GM10248 (cell line): ENCODE data around the gene LRRC45.

Source experiments
- CTCF ChIA-PET: fragments of 300-600 bp; sonication (Branson Sonifier 250); formaldehyde crosslinking; extraction: SDS; loops from one replicate; lab custom pipeline; 2021; ENCODE audit warnings: antibody characterized with exemption; lab: Yijun Ruan, JAX
- POLR2A ChIA-PET: fragments of 350-650 bp; sonication (Branson Sonifier 250); formaldehyde crosslinking; extraction: SDS; loops from one replicate; lab custom pipeline; 2020; ENCODE audit warnings: antibody characterized with exemption; lab: Yijun Ruan, JAX
- DNase-seq: peaks from one replicate; pipeline ENCODE4 v3.0.0; 2012; ENCODE audit errors: extremely low spot score
- CTCF ChIP-seq: IDR thresholded peaks from 2 replicates; pipeline ENCODE4 v1.5.1; 2012; ENCODE audit warnings: mild to moderate bottlenecking, low read depth; ENCODE audit errors: extremely low read depth, missing control alignments, control extremely low read depth

The LRRC45 gene

GRCh38 chr17:82042649-82043048, 19.5 kb downstream of the LRRC45 start:
- no peak for DNase-seq
- ChIA-PET CTCF (interaction anchor here (1.4 to 5.6 kb wide), 2 partner anchors 12 to 16 kb away, joined by 5 to 67 read pairs; partner anchors contain the start of genes CENPX and LRRC45), POLR2A (interaction anchor here (0.7 kb wide), 1 partner anchor 9 kb away, joined by 4 read pairs; the partner anchor contains the start of genes GPS1 and RFNG)
- no peak for TF ChIP-seq CTCF

- TF ChIP-seq CTCF, result no peak
- ChIA-PET POLR2A (no interaction called here), CTCF (interaction anchor here (1.4 to 1.7 kb wide), 2 partner anchors 13 to 84 kb away, joined by 4 to 5 read pairs; no protein-coding TSS in a partner anchor)
- no peak for DNase-seq
Measured at GRCh38 chr17:82043507-82043906, 20.4 kb downstream of the LRRC45 start.

- TF ChIP-seq CTCF, result no peak
- POLR2A ChIA-PET, result no interaction called here
Measured at GRCh38 chr17:82045936-82046484, 22.9 kb downstream of the LRRC45 start.

GRCh38 chr17:82046903-82047302, 23.8 kb downstream of the LRRC45 start:
- no peak for DNase-seq
- CTCF ChIA-PET, result interaction anchor here (1.0 kb wide), 1 partner anchor 10 kb away, joined by 3 read pairs; the partner anchor contains the start of gene DCXR
- TF ChIP-seq CTCF, result no peak
- POLR2A ChIA-PET, result no interaction called here

More at GRCh38 chr17:82045936-82046484, 22.9 kb downstream of the LRRC45 start:
- CTCF ChIA-PET, result no interaction called here
- no peak for DNase-seq

- no peak for DNase-seq
- no peak for TF ChIP-seq CTCF
- CTCF ChIA-PET, result interaction anchor here (1.0 kb wide), 1 partner anchor 10 kb away, joined by 3 read pairs; the partner anchor contains the start of gene DCXR
- POLR2A ChIA-PET, result no interaction called here
Measured at GRCh38 chr17:82047379-82047778, 24.3 kb downstream of the LRRC45 start.

GRCh38 chr17:82047914-82048570, 24.9 kb downstream of the LRRC45 start:
- DNase-seq, result no peak
- CTCF ChIA-PET, result no interaction called here
- POLR2A ChIA-PET, result no interaction called here
- no peak for TF ChIP-seq CTCF
